Left lung (tissue), 10 donors: Measurements from ENCODE around the gene PMEPA1. TPM values are rescaled to one million over a fixed set of nuclear protein-coding genes. Genes with fewer than 3 reads are reported as not detected.

Experiments
- ATAC-seq: fragments of 200-7000 bp; cut with Tn5 transposase; one replicate; pipeline ENCODE4 v1.9.1; 2020; ENCODE audit warnings: moderate library complexity
- DNase-seq, 4 donors: peaks; one replicate each; pipeline ENCODE4 v3.0.0-alpha.2; 2013 to 2020
- H3K27ac ChIP-seq, 2 donors: fragments of 200-600 bp; sonication (generic) in 1 of 2; one replicate each; pipeline versions ENCODE4 v1.5.0 to v1.8.0; 2020 to 2021
- H3K27me3 ChIP-seq, 2 donors: fragments of 200-600 bp; sonication (generic) in 1 of 2; one replicate each; pipeline versions ENCODE4 v1.5.0 to v1.8.0; 2020 to 2021
- H3K36me3 ChIP-seq, 2 donors: fragments of 200-600 bp; sonication (generic) in 1 of 2; one replicate each; pipeline versions ENCODE4 v1.5.0 to v1.8.0; 2020 to 2021
- H3K4me1 ChIP-seq, 2 donors: fragments of 200-600 bp; one replicate each; pipeline ENCODE4 v1.8.0; 2021
- H3K4me3 ChIP-seq, 2 donors: fragments of 200-600 bp; sonication (generic) in 1 of 2; one replicate each; pipeline versions ENCODE4 v1.5.0 to v1.8.0; 2020 to 2021; ENCODE audit warnings: mild to moderate bottlenecking in 1 of 2
- H3K9me3 ChIP-seq, 2 donors: fragments of 200-600 bp; sonication (generic) in 1 of 2; one replicate each; pipeline versions ENCODE4 v1.5.0 to v1.8.0; 2020 to 2021
- CTCF ChIP-seq, 2 donors: fragments of 200-600 bp; sonication (generic) in 1 of 2; IDR thresholded peaks; one replicate each; pipeline versions ENCODE4 v1.5.0 to v1.8.0; 2021; ENCODE audit warnings: antibody characterized with exemption in 2 of 2
- intact Hi-C, 2 donors: fragments of 100-400 bp; cut with DNase I; formaldehyde crosslinking; loops; one replicate each; pipeline versions ENCODE4 v1.11.2 to v1.14.2; 2022
- polyA plus RNA-seq, 6 donors: library from polyadenylated mRNA; unstranded; fragments of 120-200 nt; gene quantifications; one replicate each; pipeline ENCODE4 v1.2.1, GENCODE V29; 2013; ENCODE audit not compliant: insufficient read length in 6 of 6
- total RNA-seq, 2 donors: library from RNA; stranded (reverse); fragmentation: NEBNext Ultra II Directional; extraction: Animal tissue kit (Norgen Biotek cat#: 25700); gene quantifications; one replicate each; pipeline ENCODE4 v1.2.1, GENCODE V29; 2021
- donor health status: DM: no; HTN: yes; CAD: no.
- donor health status: DM: no; HTN: no; CAD: no.

Gene PMEPA1
- total and polyA plus RNA-seq, 8 donors = 19.4 to 109 (median 26.2) TPM

GRCh38 chr20:57692393-57692792, 17.4 kb downstream of the PMEPA1 start:
- no peak overlapping the region for H3K4me3 ChIP-seq
- no peaks in the 10 kb centered on the region for H3K36me3 ChIP-seq
- H3K9me3 ChIP-seq = no peaks in the 10 kb centered on the region
- DNase-seq (no peak), ATAC-seq (no peak)
- H3K27me3 ChIP-seq = no peaks in the 10 kb centered on the region
- H3K27ac ChIP-seq = no peak overlapping the region
- no peak for TF ChIP-seq CTCF (IDR thresholded peaks at IDR 0.05)
- peaks cover 21 to 34% of the 10 kb centered on the region in 2 donors for H3K4me1 ChIP-seq
- intact Hi-C loops = no loop called here

GRCh38 chr20:57691699-57692098, 18.1 kb downstream of the PMEPA1 start:
- Histone ChIP-seq H3K4me1 (peaks cover 21 to 34% of the 10 kb centered on the region in 2 donors), H3K27ac (no peak overlapping the region), H3K4me3 (no peak overlapping the region), H3K36me3 (no peaks in the 10 kb centered on the region), H3K27me3 (no peaks in the 10 kb centered on the region), H3K9me3 (no peaks in the 10 kb centered on the region)
- intact Hi-C loops = no loop called here
- TF ChIP-seq CTCF (IDR thresholded peaks at IDR 0.05) = no peak
- no peak for DNase-seq
- no peak for ATAC-seq

GRCh38 chr20:57690525-57690924, 19.3 kb downstream of the PMEPA1 start:
- DNase-seq (no peak), ATAC-seq (no peak)
- H3K4me3 ChIP-seq = no peak overlapping the region
- no peak for TF ChIP-seq CTCF (IDR thresholded peaks at IDR 0.05)
- peaks cover 16 to 29% of the 10 kb centered on the region in 2 donors for H3K4me1 ChIP-seq
- intact Hi-C loops = no loop called here
- no peak overlapping the region for H3K27ac ChIP-seq
- H3K36me3 ChIP-seq = no peaks in the 10 kb centered on the region
- H3K9me3 ChIP-seq = no peaks in the 10 kb centered on the region
- no peaks in the 10 kb centered on the region for H3K27me3 ChIP-seq

GRCh38 chr20:57689745-57690481, 19.9 kb downstream of the PMEPA1 start:
- Histone ChIP-seq H3K4me3 (no peak overlapping the region), H3K9me3 (no peaks in the 10 kb centered on the region), H3K27me3 (no peaks in the 10 kb centered on the region), H3K27ac (no peak overlapping the region), H3K36me3 (no peaks in the 10 kb centered on the region), H3K4me1 (peaks cover 11 to 23% of the 10 kb centered on the region in 2 donors)
- no peak for TF ChIP-seq CTCF (IDR thresholded peaks at IDR 0.05)
- intact Hi-C loops = no loop called here
- no peak for ATAC-seq
- DNase-seq = no peak

- intact Hi-C loops = no loop called here
- no peaks in the 10 kb centered on the region for H3K27me3 ChIP-seq
- no peaks in the 10 kb centered on the region for H3K36me3 ChIP-seq
- no peak overlapping the region for H3K27ac ChIP-seq
- DNase-seq (no peak), ATAC-seq (no peak)
- no peak overlapping the region for H3K4me3 ChIP-seq
- H3K4me1 ChIP-seq = peaks cover 10 to 16% of the 10 kb centered on the region in 2 donors
- no peaks in the 10 kb centered on the region for H3K9me3 ChIP-seq
- TF ChIP-seq CTCF (IDR thresholded peaks at IDR 0.05) = no peak
Observed at GRCh38 chr20:57688864-57689263, 21.0 kb downstream of the PMEPA1 start.
